HG03521 (cell line): ENCODE data around the gene ZNF609.
A peak's percentile ranks its signal among the peaks of the same experiment; 100 is the strongest.

Experiments
- ATAC-seq: cut with Tn5 transposase; IDR thresholded peaks from one replicate; pipeline ENCODE4 v1.9.1; 2021; ENCODE audit warnings: mild to moderate bottlenecking, moderate library complexity; ENCODE audit not compliant: unreplicated experiment

Gene ZNF609

GRCh38 chr15:64460206-64460723 is at the start of gene ZNF609:
TSS of gene ZNF609 (plus strand) at chr15:64460578. CDS start at chr15:64499420, 38,842 bp downstream.
- ATAC-seq, result peak; percentile 55

- no peak for ATAC-seq
Observed at GRCh38 chr15:64412216-64412615, 48.2 kb upstream of the ZNF609 start.

- ATAC-seq, result no peak
Observed at GRCh38 chr15:64422697-64423096, 37.7 kb upstream of the ZNF609 start.

GRCh38 chr15:64423970-64424369 is 36.4 kb upstream of the ZNF609 start:
- no peak for ATAC-seq

- no peak for ATAC-seq
Observed at GRCh38 chr15:64425221-64425620, 35.2 kb upstream of the ZNF609 start.

- ATAC-seq, result no peak
Observed at GRCh38 chr15:64426845-64427465, 33.4 kb upstream of the ZNF609 start.

GRCh38 chr15:64429448-64429847 is 30.9 kb upstream of the ZNF609 start:
- no peak for ATAC-seq

- no peak for ATAC-seq
Observed at GRCh38 chr15:64430000-64430735, 30.2 kb upstream of the ZNF609 start.

- ATAC-seq, result no peak
Observed at GRCh38 chr15:64437982-64438381, 22.4 kb upstream of the ZNF609 start.

GRCh38 chr15:64438653-64439447 is 21.5 kb upstream of the ZNF609 start:
- no peak for ATAC-seq

GRCh38 chr15:64441852-64442251 is 18.5 kb upstream of the ZNF609 start:
- ATAC-seq, result no peak

GRCh38 chr15:64443016-64443415 is 17.4 kb upstream of the ZNF609 start:
- ATAC-seq, result no peak

- peak; percentile 60 for ATAC-seq
Observed at GRCh38 chr15:64443747-64444621, 16.4 kb upstream of the ZNF609 start.

GRCh38 chr15:64444836-64445235 is 15.5 kb upstream of the ZNF609 start:
- ATAC-seq, result no peak

GRCh38 chr15:64447536-64448315 is 12.7 kb upstream of the ZNF609 start:
- no peak for ATAC-seq

GRCh38 chr15:64452988-64453688 is 7.2 kb upstream of the ZNF609 start:
- ATAC-seq, result no peak

GRCh38 chr15:64453689-64454037 is 6.7 kb upstream of the ZNF609 start:
- no peak for ATAC-seq

- ATAC-seq, result no peak
Observed at GRCh38 chr15:64454282-64454681, 6.1 kb upstream of the ZNF609 start.

GRCh38 chr15:64455961-64456371 is 4.4 kb upstream of the ZNF609 start:
- ATAC-seq, result no peak
